WI38 (cell line): ENCODE data around the gene MICALL2.

Source experiments
- H3K4me3 ChIP-seq: 2 replicates; pipeline ENCODE4 v1.5.1; 2011; ENCODE audit warnings: low read depth, mild to moderate bottlenecking, control low read depth, low read length
- CTCF ChIP-seq: IDR thresholded peaks from 2 replicates; pipeline ENCODE4 v1.5.1; 2012; ENCODE audit warnings: low read depth, mild to moderate bottlenecking, control low read depth, low read length

The MICALL2 gene

DNA sequence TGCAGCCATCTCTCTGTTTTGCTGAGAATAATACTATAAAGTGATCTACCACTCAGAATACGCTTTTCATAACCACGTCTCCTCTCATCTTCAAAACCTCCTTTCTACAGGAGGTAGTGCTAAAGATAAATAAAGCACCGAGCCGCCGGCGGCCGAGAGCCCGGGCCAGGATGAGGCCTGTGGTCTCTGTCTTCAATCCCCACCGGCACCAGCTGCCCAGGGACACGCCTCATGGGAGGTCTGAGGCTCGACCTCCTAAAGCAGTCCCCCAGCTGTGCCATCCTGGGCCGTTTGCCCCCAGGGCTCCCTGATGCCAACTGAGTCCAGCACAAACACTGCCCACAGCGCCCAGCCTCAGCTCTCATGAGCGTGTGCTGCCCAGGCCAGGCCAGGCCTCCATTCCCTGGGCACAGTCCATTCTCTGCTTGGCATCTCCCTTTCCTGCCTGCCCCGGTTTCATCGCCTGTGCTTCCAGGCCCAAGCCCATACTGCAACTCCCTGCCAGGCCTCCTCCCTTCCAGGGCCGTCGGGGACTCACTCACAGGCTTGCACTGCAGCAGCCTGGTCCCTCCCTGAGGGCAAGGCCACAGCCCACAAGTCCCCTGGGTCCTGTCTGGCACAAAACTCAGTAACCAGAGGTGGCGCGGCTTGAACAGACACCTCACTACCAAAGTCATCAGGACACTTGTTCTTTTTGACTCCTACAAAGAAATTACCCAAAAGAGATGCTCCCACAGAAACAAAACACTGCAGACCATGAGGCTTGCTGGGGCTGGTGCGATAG is 42.4 kb upstream of the MICALL2 start:
- TF ChIP-seq CTCF, result no peak
- no peak overlapping the region for H3K4me3 ChIP-seq

DNA sequence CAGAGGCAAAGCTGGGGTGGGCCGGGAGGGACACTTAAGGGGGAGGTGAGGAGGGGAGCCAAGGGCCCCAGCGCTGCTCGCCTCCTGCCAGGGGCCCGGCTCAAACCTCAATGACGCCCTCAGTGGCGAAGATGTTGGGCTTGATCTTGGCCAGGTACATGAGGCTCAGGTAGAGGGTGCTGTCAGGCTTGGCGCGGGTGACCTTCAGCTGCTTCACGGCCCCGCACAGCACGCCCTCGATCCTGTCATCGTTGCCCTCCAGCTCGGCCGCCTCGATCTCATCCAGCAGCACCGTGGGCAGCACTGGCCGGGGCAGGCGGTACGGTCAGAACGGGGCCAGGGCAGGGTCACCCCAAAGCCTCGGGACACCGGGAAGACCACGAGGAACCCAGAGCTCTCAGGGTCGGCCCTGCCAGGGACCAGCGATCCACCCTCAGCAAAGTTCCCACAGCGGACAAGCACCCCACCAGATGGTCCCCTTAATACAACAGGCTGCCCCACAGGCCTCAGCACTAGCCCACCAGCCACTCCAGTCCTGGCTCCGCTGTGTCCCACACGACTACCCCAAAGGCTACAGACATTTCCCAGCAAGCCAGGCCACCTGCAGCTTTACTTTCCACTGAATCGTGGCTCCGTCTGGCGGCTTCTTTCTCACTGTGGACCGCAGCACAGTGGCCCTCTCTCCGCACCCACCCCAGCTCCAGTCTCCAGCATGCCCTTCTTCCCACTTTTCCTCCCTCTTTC is 41.0 kb upstream of the MICALL2 start:
- no peak for TF ChIP-seq CTCF
- no peak overlapping the region for H3K4me3 ChIP-seq

DNA sequence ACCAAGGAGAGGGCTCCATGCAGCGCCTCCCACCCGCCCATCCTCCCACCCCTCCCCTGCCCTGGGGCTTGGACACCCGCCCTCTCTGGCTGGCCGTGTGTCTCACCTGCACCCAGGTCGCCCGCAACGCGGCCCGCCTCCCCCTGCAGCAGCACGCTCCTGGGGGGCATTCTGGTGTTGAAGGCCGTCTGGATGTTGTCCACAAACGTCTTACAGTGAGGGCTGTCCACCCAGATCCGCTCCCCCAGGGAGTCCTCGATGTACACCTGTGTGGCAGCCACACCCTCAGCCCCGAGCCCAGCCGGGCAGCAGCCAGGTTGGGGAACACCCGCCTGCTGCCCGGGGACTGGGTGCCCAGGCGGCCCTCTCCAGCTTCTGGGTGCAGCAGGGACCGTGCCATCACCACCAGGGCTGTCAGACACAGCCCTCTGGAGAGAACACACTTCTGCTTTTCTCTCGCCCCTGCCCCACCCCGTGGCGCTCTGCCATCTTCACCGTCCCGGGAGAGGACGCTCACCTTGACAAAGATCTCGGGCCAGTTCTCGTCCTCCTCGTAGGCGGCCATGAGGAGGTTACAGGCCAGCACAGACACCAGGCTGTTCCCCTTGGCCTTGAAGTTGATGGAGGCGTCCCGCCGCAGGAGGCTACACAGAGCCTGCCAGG is 40.2 kb upstream of the MICALL2 start:
- no peak for TF ChIP-seq CTCF
- H3K4me3 ChIP-seq, result no peak overlapping the region

GRCh38 chr7:1498370-1499305 is 39.4 kb upstream of the MICALL2 start:
- no peak for TF ChIP-seq CTCF
- no peak overlapping the region for H3K4me3 ChIP-seq

DNA sequence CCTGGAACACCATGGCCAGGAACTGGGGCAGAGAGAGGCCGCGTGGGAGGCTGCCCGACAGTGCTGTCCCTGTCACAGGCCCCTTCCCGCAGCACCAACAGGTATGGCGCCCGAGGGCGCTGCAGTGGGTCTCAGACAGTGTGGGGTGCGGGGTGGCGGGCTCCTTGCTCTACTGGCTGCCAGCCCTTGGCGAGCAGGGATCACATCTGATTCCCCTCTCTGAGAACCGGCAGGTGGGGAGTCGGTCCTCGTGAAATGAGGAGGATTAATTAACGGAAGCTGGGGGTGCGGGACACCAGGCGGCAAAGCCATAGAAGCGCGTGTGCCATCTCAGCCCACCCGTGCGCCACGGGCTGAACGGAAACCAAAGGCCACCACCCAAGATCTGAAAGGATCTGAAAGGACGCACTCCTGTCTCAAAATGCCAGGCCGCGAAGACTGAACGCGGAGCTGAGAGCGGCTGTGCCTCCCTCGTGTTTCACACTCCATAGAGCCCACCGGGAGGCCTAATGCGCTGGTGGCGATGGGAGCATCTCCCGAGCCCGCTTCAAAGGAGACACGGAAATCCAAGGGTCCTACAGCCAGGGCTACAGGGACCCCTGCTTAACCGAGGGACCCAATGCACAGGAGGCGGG is 38.1 kb upstream of the MICALL2 start:
- no peak for TF ChIP-seq CTCF
- no peak overlapping the region for H3K4me3 ChIP-seq

- no peak overlapping the region for H3K4me3 ChIP-seq
- TF ChIP-seq CTCF, result no peak
These were observed 37.4 kb upstream of the MICALL2 start for GRCh38 chr7:1496531-1497292.
